K562 (cell line): Measurements from ENCODE around the gene KNCN. TPM values are rescaled to one million over a fixed set of nuclear protein-coding genes. Genes with fewer than 3 reads are reported as not detected.
A peak's percentile ranks its signal among the peaks of the same experiment; 100 is the strongest.

ENCODE experiments used
- ATF2 ChIP-seq: sonication (generic); formaldehyde crosslinking; IDR thresholded peaks from 2 replicates; pipeline ENCODE4 v1.8.1; 2022; ENCODE audit warnings: missing genetic modification reagents
- BCOR ChIP-seq: fragments of 450-650 bp; IDR thresholded peaks from 2 replicates; pipeline ENCODE4 v1.6.1; 2016
- DPF2 ChIP-seq: fragments of 450-650 bp; IDR thresholded peaks from 2 replicates; pipeline ENCODE4 v1.6.1; 2016
- ELF2 ChIP-seq: fragments of 250-450 bp; sonication (Bioruptor Pico); IDR thresholded peaks from 2 replicates; pipeline ENCODE4 v1.5.0; 2021; ENCODE audit warnings: mild to moderate bottlenecking
- FOXA3 ChIP-seq, 2 experiments: fragments of 450-650 bp in 1 of 2; sonication (generic) in 1 of 2; formaldehyde crosslinking; IDR thresholded peaks in 1 of 2; conservative IDR thresholded peaks in 1 of 2; 2 replicates each; pipeline versions ENCODE4 v1.4.0 to v1.8.0; 2020 to 2022; ENCODE audit warnings: mild to moderate bottlenecking in 2 of 2, missing genetic modification reagents in 1 of 2
- FUS ChIP-seq: fragments of 200-400 bp; formaldehyde crosslinking; optimal IDR thresholded peaks from 2 replicates; pipeline ENCODE3; 2017; ENCODE audit warnings: low read depth, low read length
- HMG20A ChIP-seq: fragments of 450-650 bp; formaldehyde crosslinking; conservative IDR thresholded peaks from 2 replicates; pipeline ENCODE4 v1.4.0; 2020; ENCODE audit warnings: mild to moderate bottlenecking, mixed read lengths
- JUN ChIP-seq, 2 experiments: sonication (generic) in 1 of 2; formaldehyde crosslinking in 1 of 2; IDR thresholded peaks; 2 replicates each; pipeline versions ENCODE4 v1.6.1 to v1.8.0; 2012 to 2022; ENCODE audit warnings: borderline replicate concordance in 2 of 2, mild to moderate bottlenecking in 2 of 2, improper control_type of control experiment in 1 of 2, low read depth in 1 of 2, low read length in 1 of 2, missing genetic modification reagents in 1 of 2
- MED1 ChIP-seq: sonication (generic); formaldehyde crosslinking; IDR thresholded peaks from 2 replicates; pipeline ENCODE4 v1.8.1; 2023; ENCODE audit warnings: missing genetic modification reagents, borderline replicate concordance
- MNT ChIP-seq, 2 experiments: fragments of 450-650 bp; conservative IDR thresholded peaks; 2 replicates each; pipeline ENCODE4 v1.6.1; 2017; ENCODE audit warnings: mild to moderate bottlenecking in 2 of 2, moderate library complexity in 2 of 2
- PURB ChIP-seq: sonication (generic); formaldehyde crosslinking; IDR thresholded peaks from 2 replicates; pipeline ENCODE4 v1.9.0; 2021; ENCODE audit warnings: low read depth, mild to moderate bottlenecking, missing genetic modification reagents
- RBM17 ChIP-seq: fragments of 200-400 bp; formaldehyde crosslinking; IDR thresholded peaks from 2 replicates; pipeline ENCODE4 v1.6.1; 2017; ENCODE audit warnings: low read depth, mild to moderate bottlenecking, low read length, borderline replicate concordance
- YBX1 ChIP-seq: fragments of 450-650 bp; IDR thresholded peaks from 2 replicates; pipeline ENCODE4 v1.7.1; 2016; ENCODE audit warnings: mild to moderate bottlenecking
- ZBTB11 ChIP-seq, 3 experiments: fragments of 200-800 bp in 1 of 3; fragments of 250-450 bp in 1 of 3; fragments of 450-650 bp in 1 of 3; sonication (Bioruptor Pico) in 1 of 3; sonication (Bioruptor generic) in 1 of 3; formaldehyde crosslinking in 1 of 3; IDR thresholded peaks; 2 replicates each; pipeline versions ENCODE4 v1.6.1 to v1.8.0; 2016 to 2022; ENCODE audit warnings: mild to moderate bottlenecking in 2 of 3, missing genetic modification characterization in 2 of 3, missing compliant biosample characterization in 1 of 3, moderate library complexity in 1 of 3
- ZBTB7A ChIP-seq: IDR thresholded peaks from 2 replicates; pipeline ENCODE4 v1.6.1; 2011; ENCODE audit warnings: low read depth, mild to moderate bottlenecking, low read length, moderate library complexity, borderline replicate concordance; ENCODE audit not compliant: control insufficient read depth
- ZNF140 ChIP-seq: fragments of 250-450 bp; sonication (Bioruptor Pico); IDR thresholded peaks from 2 replicates; pipeline ENCODE4 v1.8.0; 2021; ENCODE audit warnings: moderate library complexity, mild to moderate bottlenecking, inconsistent platforms
- ZNF165 ChIP-seq: fragments of 250-450 bp; sonication (Bioruptor Pico); IDR thresholded peaks from 2 replicates; pipeline ENCODE4 v1.4.0; 2020; ENCODE audit warnings: borderline replicate concordance
- ZNF384 ChIP-seq: IDR thresholded peaks from 2 replicates; pipeline ENCODE4 v1.6.1; 2012; ENCODE audit warnings: low read depth, low read length, improper control_type of control experiment
- polyA plus RNA-seq, 8 experiments: library from polyadenylated mRNA; depleted of rRNA in 4 of 8; stranded (reverse) in 5 of 8; unstranded in 3 of 8; fragments of >200 nt; fragmentation: Nextera tagmentation in 2 of 8; fragmentation: Illumina TruSeq in 1 of 8; extraction: Ambion mirVana in 2 of 8; extraction: Trizol in 1 of 8; gene quantifications; 2 replicates each; pipeline versions ENCODE4 v1.2.1 to v1.2.3, GENCODE V29; 2011 to 2014; ENCODE audit warnings: inconsistent platforms in 1 of 8, missing spikeins in 1 of 8
- total RNA-seq, 7 experiments: library from RNA; depleted of rRNA in 6 of 7; stranded (reverse); fragments of >200 nt in 6 of 7; fragmentation: Illumina TruSeq in 2 of 7; extraction: Trizol in 2 of 7; gene quantifications; 2 replicates each; pipeline versions ENCODE4 v1.2.1 to v1.2.3, GENCODE V29; 2011 to 2021; ENCODE audit warnings: low replicate concordance in 1 of 7

The KNCN gene
- total and polyA plus RNA-seq, 9 of the 15 experiments (the other 6 are each of a cell fraction or from before 2014, with no cell fraction given): not detected

GRCh38 chr1:46522184-46522968 lies 29.1 kb downstream of the KNCN start (continued):
- TF ChIP-seq MNT (conservative IDR thresholded peaks at IDR 0.05): peak; percentile 99 to 100
- peak; percentile 96 for TF ChIP-seq BCOR
- no peak for TF ChIP-seq ZNF140 (CRISPR knock-in tag)
- TF ChIP-seq ZBTB11 (CRISPR knock-in tag; IDR thresholded peaks at IDR 0.05): peak in 1 of 3 experiments; percentile 75; a peak in 2 of 6 replicates
- TF ChIP-seq ZBTB7A: peak; percentile 46; the same call in 1 of the 2 replicates
- no peak for TF ChIP-seq FUS
- TF ChIP-seq RBM17: no peak
- TF ChIP-seq PURB (CRISPR knock-in tag): no peak
- peak; percentile 98 for TF ChIP-seq DPF2
- TF ChIP-seq FOXA3 (CRISPR knock-in tag; conservative IDR thresholded peaks at IDR 0.05 in 1 of 2, IDR thresholded peaks at IDR 0.05 in 1 of 2): peak; percentile 46 to 60; a peak in 2 of 4 replicates
- TF ChIP-seq JUN (IDR thresholded peaks at IDR 0.05; ENCODE audit: borderline replicate concordance, low read depth, low read length): peak; percentile 85
- TF ChIP-seq JUN (CRISPR knock-in tag; IDR thresholded peaks at IDR 0.05; ENCODE audit: borderline replicate concordance): no peak
- TF ChIP-seq MED1 (CRISPR knock-in tag): no peak
- 0 out of 2 replicates have a peak, but pooled peaks have one; percentile 6 for TF ChIP-seq ZNF384
- TF ChIP-seq ELF2: no peak
- no peak for TF ChIP-seq ZNF165 (CRISPR knock-in tag)
- TF ChIP-seq ATF2 (CRISPR knock-in tag): no peak
- TF ChIP-seq YBX1: no peak
- no peak for TF ChIP-seq HMG20A (CRISPR knock-in tag)
